PC-3 (cell line): ENCODE measurements around the gene DVL1. TPM values are rescaled to one million over a fixed set of nuclear protein-coding genes. Genes with fewer than 3 reads are reported as not detected.

ENCODE experiments used
- ATAC-seq: fragments of 200-7000 bp; cut with Tn5 transposase; 2 replicates; pipeline ENCODE4 v1.9.1; 2020; ENCODE audit warnings: mild to moderate bottlenecking, moderate library complexity
- BruUV-seq: library from RNA; stranded (reverse); fragments of 400-500 nt; replicated peaks from 2 replicates; lab custom pipeline; 2021; lab: Mats Ljungman, UMichigan
- CTCF ChIA-PET: fragments of 300-600 bp; sonication (Branson Sonifier 250); formaldehyde crosslinking; loops from one replicate; lab custom pipeline; 2022; ENCODE audit warnings: antibody characterized with exemption; lab: Charles Lee
- POLR2A ChIA-PET: fragments of 300-600 bp; sonication (Branson Sonifier 250); formaldehyde crosslinking; loops from one replicate; lab custom pipeline; 2022; ENCODE audit warnings: antibody characterized with exemption; ENCODE audit not compliant: unreplicated experiment; lab: Charles Lee
- DNase-seq: peaks from one replicate; pipeline ENCODE4 v3.0.0-alpha.2; 2015
- H2AFZ ChIP-seq: fragments of 300-600 bp; sonication (generic); 2 replicates; pipeline ENCODE4 v1.6.0; 2016; ENCODE audit warnings: antibody characterized with exemption, low read length
- H3F3A ChIP-seq: fragments of 300-600 bp; sonication (generic); one replicate; pipeline ENCODE4 v1.6.0; 2017; ENCODE audit warnings: antibody characterized with exemption, low read length, control low read depth, mild to moderate bottlenecking; ENCODE audit not compliant: unreplicated experiment
- H3K27ac ChIP-seq: fragments of 300-600 bp; sonication (generic); 2 replicates; pipeline ENCODE4 v1.5.1; 2016; ENCODE audit warnings: mild to moderate bottlenecking, low read length
- H3K27me3 ChIP-seq: fragments of 300-600 bp; sonication (generic); 2 replicates; pipeline ENCODE4 v1.6.1; 2016; ENCODE audit warnings: low read length, mixed read lengths
- H3K36me3 ChIP-seq: fragments of 300-600 bp; sonication (generic); 2 replicates; pipeline ENCODE4 v1.6.1; 2016; ENCODE audit warnings: low read depth, mixed run types, low read length, mixed read lengths
- H3K4me1 ChIP-seq: fragments of 300-600 bp; sonication (generic); 2 replicates; pipeline ENCODE4 v1.5.1; 2016; ENCODE audit warnings: low read length; ENCODE audit not compliant: insufficient read depth
- H3K4me2 ChIP-seq: fragments of 300-600 bp; sonication (generic); 2 replicates; pipeline ENCODE4 v1.6.0; 2016; ENCODE audit warnings: low read length
- H3K4me3 ChIP-seq: fragments of 300-600 bp; sonication (generic); 2 replicates; pipeline ENCODE4 v1.5.1; 2016; ENCODE audit warnings: mild to moderate bottlenecking, low read length, mixed read lengths
- H3K79me2 ChIP-seq: fragments of 300-600 bp; sonication (generic); 2 replicates; pipeline ENCODE4 v1.6.1; 2017; ENCODE audit warnings: low read length, mixed read lengths
- H3K9ac ChIP-seq: fragments of 300-600 bp; sonication (generic); 2 replicates; pipeline ENCODE4 v1.6.0; 2016; ENCODE audit warnings: mild to moderate bottlenecking, low read length
- H3K9me2 ChIP-seq: fragments of 300-600 bp; sonication (generic); replicated peaks from 2 replicates; pipeline ENCODE4 v1.6.1; 2016; ENCODE audit warnings: mixed run types, low read length, mixed read lengths
- H3K9me3 ChIP-seq: fragments of 300-600 bp; sonication (generic); 2 replicates; pipeline ENCODE4 v1.6.1; 2016; ENCODE audit warnings: low read length, mixed read lengths
- H4K20me1 ChIP-seq: fragments of 300-600 bp; sonication (generic); 2 replicates; pipeline ENCODE4 v1.6.1; 2016; ENCODE audit warnings: low read length, mixed read lengths
- CTCF ChIP-seq: fragments of 300-600 bp; sonication (generic); conservative IDR thresholded peaks from 2 replicates; pipeline ENCODE4 v1.5.1; 2017; ENCODE audit warnings: antibody characterized with exemption, low read depth, mild to moderate bottlenecking, low read length
- EZH2 ChIP-seq: fragments of 300-600 bp; sonication (generic); IDR thresholded peaks from one replicate; pipeline ENCODE4 v1.6.1; 2017; ENCODE audit warnings: antibody characterized with exemption, mild to moderate bottlenecking, low read length; ENCODE audit not compliant: unreplicated experiment
- EZH2phosphoT487 ChIP-seq: fragments of 300-600 bp; sonication (generic); IDR thresholded peaks from 2 replicates; pipeline ENCODE4 v1.6.1; 2018; ENCODE audit warnings: mild to moderate bottlenecking, antibody characterized with exemption, low read length, borderline replicate concordance
- intact Hi-C: fragments of 100-400 bp; cut with micrococcal nuclease; formaldehyde crosslinking; loops from 2 replicates; pipeline ENCODE4 v1.9.0; 2023
- total RNA-seq: library from RNA; depleted of rRNA; stranded (reverse); fragments of >200 nt; gene quantifications from 2 replicates; pipeline ENCODE4 v1.2.3, GENCODE V29; 2014

The DVL1 gene
- total RNA-seq, 1 experiment from 2014 or later, result 626 TPM

- TF ChIP-seq CTCF (no peak), EZH2phosphoT487 (no peak), EZH2 (no peak)
- Histone ChIP-seq H3K9me3 (no peaks in the 10 kb centered on the region), H3F3A (no peaks in the 10 kb centered on the region), H3K36me3 (peaks cover 27% of the 10 kb centered on the region), H4K20me1 (peaks cover 5% of the 10 kb centered on the region; the same call in 1 of the 2 replicates), H3K9ac (no peak overlapping the region), H3K4me1 (peaks cover 36% of the 10 kb centered on the region), H3K27me3 (no peaks in the 10 kb centered on the region), H3K79me2 (no peaks in the 10 kb centered on the region), H3K4me3 (no peak overlapping the region), H3K4me2 (no peak overlapping the region), H3K27ac (no peak overlapping the region), H2AFZ (no peak overlapping the region), H3K9me2 (no peaks in the 10 kb centered on the region)
- ChIA-PET POLR2A (interaction anchor here (0.7 kb wide), 1 partner anchor 25 kb away, joined by 4 read pairs; no protein-coding TSS in a partner anchor), CTCF (no interaction called here)
- intact Hi-C loops, result no loop called here
- peak; percentile 2 for ATAC-seq
- DNase-seq, result no peak
- BruUV-seq, result no TSS peak
Observed at GRCh38 chr1:1333551-1334241, 15.5 kb downstream of the DVL1 start.

- no TSS peak for BruUV-seq
Observed at GRCh38 chr1:1332774-1333480, 16.3 kb downstream of the DVL1 start.

More at GRCh38 chr1:1332774-1333480, 16.3 kb downstream of the DVL1 start:
- intact Hi-C loops, result no loop called here
- CTCF ChIA-PET, result no interaction called here
- no peaks in the 10 kb centered on the region for H3F3A ChIP-seq
- no peak overlapping the region for H3K4me3 ChIP-seq
- H3K27ac ChIP-seq, result no peak overlapping the region
- DNase-seq (peak; percentile 73), ATAC-seq (peak; percentile 27)
- no peak overlapping the region for H3K9ac ChIP-seq
- TF ChIP-seq CTCF (no peak), EZH2phosphoT487 (no peak; the same call in 1 of the 2 replicates), EZH2 (no peak)
- H4K20me1 ChIP-seq, result peaks cover 5% of the 10 kb centered on the region; the same call in 1 of the 2 replicates
- H3K4me2 ChIP-seq, result peak overlapping the region; percentile 25; the same call in 1 of the 2 replicates
- H3K4me1 ChIP-seq, result peaks cover 36% of the 10 kb centered on the region
- H3K79me2 ChIP-seq, result no peaks in the 10 kb centered on the region
- no peaks in the 10 kb centered on the region for H3K9me3 ChIP-seq
- POLR2A ChIA-PET, result no interaction called here
- no peaks in the 10 kb centered on the region for H3K9me2 ChIP-seq
- H2AFZ ChIP-seq, result no peak overlapping the region
- peaks cover 21% of the 10 kb centered on the region for H3K36me3 ChIP-seq
- no peaks in the 10 kb centered on the region for H3K27me3 ChIP-seq
